Spleen (tissue), 7 donors: ENCODE data around the gene TPST2.

Source experiments
- POLR2A ChIP-seq, 3 donors: fragments of 450-650 bp; IDR thresholded peaks; one replicate each; pipeline ENCODE4 v1.5.1; 2017; ENCODE audit warnings: antibody characterized with exemption in 3 of 3, mild to moderate bottlenecking in 1 of 3
- TF ChIP-seq, protein P1 (sequence below), 11 experiments: fragments of 200-600 bp in 7 of 11; fragments of 450-650 bp in 4 of 11; sonication (generic) in 4 of 11; IDR thresholded peaks in 8 of 11; conservative IDR thresholded peaks in 3 of 11; 1 replicate in 7 of 11; 2 replicates in 4 of 11; pipeline versions ENCODE4 v1.4.0 to v1.8.0; 2016 to 2021; ENCODE audit warnings: antibody characterized with exemption in 11 of 11, inconsistent platforms in 4 of 11, mild to moderate bottlenecking in 1 of 11
- donor health status: DM: no; HTN: no; CAD: no; lungs with moderate emphysema.
- donor health status: DM: no; HTN: no; CAD: no.
- donor health status: DM: no; HTN: no; CAD: no.

DNA sequence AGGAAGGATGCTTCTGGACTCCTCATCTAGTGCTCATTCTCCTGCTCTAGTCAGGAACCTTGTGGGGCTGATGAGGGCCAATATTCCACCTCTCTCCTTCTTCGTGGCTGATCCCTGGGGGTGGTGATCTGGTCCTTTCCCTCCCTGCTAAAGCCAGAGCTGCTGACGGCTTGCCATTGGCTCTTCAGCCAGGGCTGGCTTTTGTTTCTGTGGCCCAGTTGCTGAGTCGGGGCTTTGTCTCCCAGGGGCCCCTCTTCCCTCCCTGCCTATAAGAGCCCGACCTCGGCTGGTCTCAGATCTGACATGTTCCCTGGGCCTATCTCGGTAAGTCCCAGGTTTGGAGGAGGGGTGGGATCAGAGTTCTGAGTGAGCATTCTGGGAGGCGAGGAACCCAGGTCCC lies 31.7 kb upstream of the TPST2 start, which contains the start of gene CRYBA4:
- TF ChIP-seq, protein P1, sequence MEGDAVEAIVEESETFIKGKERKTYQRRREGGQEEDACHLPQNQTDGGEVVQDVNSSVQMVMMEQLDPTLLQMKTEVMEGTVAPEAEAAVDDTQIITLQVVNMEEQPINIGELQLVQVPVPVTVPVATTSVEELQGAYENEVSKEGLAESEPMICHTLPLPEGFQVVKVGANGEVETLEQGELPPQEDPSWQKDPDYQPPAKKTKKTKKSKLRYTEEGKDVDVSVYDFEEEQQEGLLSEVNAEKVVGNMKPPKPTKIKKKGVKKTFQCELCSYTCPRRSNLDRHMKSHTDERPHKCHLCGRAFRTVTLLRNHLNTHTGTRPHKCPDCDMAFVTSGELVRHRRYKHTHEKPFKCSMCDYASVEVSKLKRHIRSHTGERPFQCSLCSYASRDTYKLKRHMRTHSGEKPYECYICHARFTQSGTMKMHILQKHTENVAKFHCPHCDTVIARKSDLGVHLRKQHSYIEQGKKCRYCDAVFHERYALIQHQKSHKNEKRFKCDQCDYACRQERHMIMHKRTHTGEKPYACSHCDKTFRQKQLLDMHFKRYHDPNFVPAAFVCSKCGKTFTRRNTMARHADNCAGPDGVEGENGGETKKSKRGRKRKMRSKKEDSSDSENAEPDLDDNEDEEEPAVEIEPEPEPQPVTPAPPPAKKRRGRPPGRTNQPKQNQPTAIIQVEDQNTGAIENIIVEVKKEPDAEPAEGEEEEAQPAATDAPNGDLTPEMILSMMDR (IDR thresholded peaks at IDR 0.05 in 8 of 11, conservative IDR thresholded peaks at IDR 0.05 in 3 of 11): no peak
- TF ChIP-seq POLR2A (IDR thresholded peaks at IDR 0.05): no peak
